Activated T-helper 1 cell treated with anti-CD3 and anti-CD28 coated beads, Interleukin-2, amount 50 U/mL, for 16 hours (primary cell): ENCODE results near the gene LZTR1.
"Not testable (repeated sequence)": the region's sequence is repeated elsewhere in the genome, so short reads cannot be mapped to it uniquely, and the experiment has no call there.

Experiments
- DNase-seq, 2 donors: peaks; one replicate each; pipeline ENCODE4 v3.0.0-alpha.2; 2020; ENCODE audit warnings: low read depth in 1 of 2, low spot score in 1 of 2

LZTR1 gene

GRCh38 chr22:20965888-20966855 lies 15.9 kb upstream of the LZTR1 start:
- no peak for DNase-seq

- no peak for DNase-seq
Observed at GRCh38 chr22:20966883-20967696, 15.0 kb upstream of the LZTR1 start, which contains the start of gene AIFM3. AIFM3 (plus strand) TSS chr22:20967255; CDS start chr22:20967945, 690 bp downstream.

- DNase-seq = no peak
Observed at GRCh38 chr22:20967697-20968211, 14.3 kb upstream of the LZTR1 start.

- DNase-seq = no peak
Observed at GRCh38 chr22:20968281-20968977, 13.7 kb upstream of the LZTR1 start.

- DNase-seq = no peak
Observed at GRCh38 chr22:20970939-20971657, 11.0 kb upstream of the LZTR1 start.

- DNase-seq = not testable (repeated sequence)
Observed at GRCh38 chr22:20972014-20972694, 9.9 kb upstream of the LZTR1 start.

GRCh38 chr22:20972933-20973577 lies 9.0 kb upstream of the LZTR1 start:
- DNase-seq = no peak

GRCh38 chr22:20973634-20974286 lies 8.3 kb upstream of the LZTR1 start:
- no peak for DNase-seq

GRCh38 chr22:20974336-20974955 lies 7.7 kb upstream of the LZTR1 start:
- DNase-seq = no peak

- no peak for DNase-seq
Observed at GRCh38 chr22:20975541-20976290, 6.4 kb upstream of the LZTR1 start.

GRCh38 chr22:20976291-20976877 lies 5.7 kb upstream of the LZTR1 start:
- no peak for DNase-seq

GRCh38 chr22:20977019-20977418 lies 5.1 kb upstream of the LZTR1 start:
- no peak for DNase-seq

- no peak for DNase-seq
Observed at GRCh38 chr22:20977516-20978170, 4.5 kb upstream of the LZTR1 start.

- DNase-seq = no peak
Observed at GRCh38 chr22:20978419-20978818, 3.7 kb upstream of the LZTR1 start.

GRCh38 chr22:20979243-20979809 lies 2.8 kb upstream of the LZTR1 start:
- DNase-seq = peak in 1 of 2 donors; percentile 41

- DNase-seq = no peak
Observed at GRCh38 chr22:20979940-20980453, 2.1 kb upstream of the LZTR1 start.
